Measurements from ENCODE around the gene GRM7. TPM values are rescaled to one million over a fixed set of nuclear protein-coding genes. Genes with fewer than 3 reads are reported as not detected.

Gene GRM7
- total and polyA plus RNA-seq, 12 donors: 0.27 to 7.8 (median 3.2) TPM; not detected in 3

DNA sequence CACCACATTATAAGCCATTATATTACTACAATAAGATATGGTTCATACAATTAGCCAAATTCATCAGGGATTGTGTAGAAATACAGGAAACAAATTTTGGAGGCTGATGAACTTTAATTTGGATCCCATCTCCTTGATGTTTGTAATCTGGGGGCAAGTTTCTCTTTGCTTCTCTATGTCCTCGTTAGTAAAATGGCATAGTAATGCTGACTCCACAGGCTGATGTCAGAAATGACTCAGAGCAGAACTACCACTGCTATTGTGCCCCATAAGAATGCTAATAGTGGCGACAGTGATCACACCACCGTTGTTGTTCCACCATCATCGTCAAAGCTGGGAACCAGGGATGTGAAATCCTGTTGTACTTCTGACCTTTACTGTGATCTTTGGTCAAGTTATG, 918.4 kb downstream of the GRM7 start:
- no peak for TF ChIP-seq CTCF (IDR thresholded peaks at IDR 0.05)
- TF ChIP-seq POLR2A (IDR thresholded peaks at IDR 0.05): no peak
- intact Hi-C loops (cut with DNase I): no loop called here
- Histone ChIP-seq H3K4me3 (no peak overlapping the region), H3K9me3 (replicated peaks in 1 of 3) (no peaks in the 10 kb centered on the region), H3K36me3 (replicated peaks in 1 of 2) (no peaks in the 10 kb centered on the region), H3K27me3 (no peaks in the 10 kb centered on the region), H3K27ac (peak overlapping the region in 2 of 5 donors; percentile 22 to 39), H3K4me1 (replicated peaks in 1 of 2) (no peaks in the 10 kb centered on the region)
- 63 to 86% (median 78%) methylated on average over 3 to 4 of the region's 4 CpGs for WGBS, 4 donors
- DNase-seq: peak in 1 of 7 donors; percentile 19

DNA sequence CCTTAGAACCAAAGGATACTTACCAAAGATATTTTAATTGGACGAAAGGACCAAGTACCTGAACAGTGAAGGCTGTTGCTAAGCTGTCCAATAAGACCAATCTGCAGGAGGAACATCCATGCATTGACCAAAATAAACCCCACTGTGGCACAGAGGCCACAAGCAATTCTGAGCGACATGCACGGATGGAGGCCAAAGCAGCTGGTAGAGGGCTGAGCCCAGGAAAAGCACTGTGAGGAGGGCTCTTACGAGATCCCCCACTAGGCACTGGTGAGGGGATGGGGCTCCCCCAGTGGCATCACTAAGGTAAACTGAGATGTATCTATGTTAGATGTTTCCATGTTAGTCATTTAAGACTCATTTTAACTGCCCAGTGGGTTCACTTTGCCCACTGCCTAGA, 920.5 kb downstream of the GRM7 start:
- intact Hi-C loops (cut with DNase I): no loop called here
- TF ChIP-seq POLR2A (IDR thresholded peaks at IDR 0.05) (no peak), CTCF (IDR thresholded peaks at IDR 0.05) (no peak)
- H3K4me3 ChIP-seq: no peak overlapping the region
- 78 to 90% (median 84%) methylated on average over 2 to 4 of the region's 4 CpGs for WGBS, 4 donors
- no peaks in the 10 kb centered on the region for H3K36me3 ChIP-seq (replicated peaks in 1 of 2)
- no peaks in the 10 kb centered on the region for H3K9me3 ChIP-seq (replicated peaks in 1 of 3)
- no peak for DNase-seq
- H3K27ac ChIP-seq: no peak overlapping the region
- no peaks in the 10 kb centered on the region for H3K4me1 ChIP-seq (replicated peaks in 1 of 2)
- H3K27me3 ChIP-seq: no peaks in the 10 kb centered on the region

- TF ChIP-seq CTCF (IDR thresholded peaks at IDR 0.05) (no peak), POLR2A (IDR thresholded peaks at IDR 0.05) (no peak)
- 57 to 66% (median 62%) methylated on average over 5 of the region's 5 CpGs for WGBS, 4 donors
- no peaks in the 10 kb centered on the region for H3K27me3 ChIP-seq
Measured at GRCh38 chr3:7787871-7788828, 927.2 kb downstream of the GRM7 start.

GRCh38 chr3:7788881-7789280, 928.0 kb downstream of the GRM7 start:
- WGBS, 4 donors: 54 to 73% (median 59%) methylated on average over 1 of the region's 1 CpG
- H3K9me3 ChIP-seq (replicated peaks in 1 of 3): no peaks in the 10 kb centered on the region
- no peaks in the 10 kb centered on the region for H3K27me3 ChIP-seq
- intact Hi-C loops (cut with DNase I): no loop called here
- H3K4me3 ChIP-seq: no peak overlapping the region
- H3K36me3 ChIP-seq (replicated peaks in 1 of 2): no peaks in the 10 kb centered on the region
- no peak overlapping the region for H3K27ac ChIP-seq
- DNase-seq: no peak
- TF ChIP-seq CTCF (IDR thresholded peaks at IDR 0.05) (no peak), POLR2A (IDR thresholded peaks at IDR 0.05) (no peak)
- no peaks in the 10 kb centered on the region for H3K4me1 ChIP-seq (replicated peaks in 1 of 2)

More at GRCh38 chr3:7787871-7788828, 927.2 kb downstream of the GRM7 start:
- no peaks in the 10 kb centered on the region for H3K36me3 ChIP-seq (replicated peaks in 1 of 2)
- H3K4me3 ChIP-seq: no peak overlapping the region
- DNase-seq: no peak
- intact Hi-C loops (cut with DNase I): no loop called here
- no peak overlapping the region for H3K27ac ChIP-seq
- H3K4me1 ChIP-seq (replicated peaks in 1 of 2): no peaks in the 10 kb centered on the region
- no peaks in the 10 kb centered on the region for H3K9me3 ChIP-seq (replicated peaks in 1 of 3)

All from adrenal gland (tissue), 12 donors.